Activated CD4-positive, alpha-beta T cell treated with anti-CD3 and anti-CD28 coated beads, Interleukin-10, Interleukin-2, amounts not matched to agents 100 ng/mL and 50 ng/mL, durations not matched to agents 16 hours and 8 hours (primary cell): ENCODE results near the gene UMODL1.

Source experiments
- DNase-seq: peaks from one replicate; pipeline ENCODE4 v3.0.0-alpha.2; 2020

UMODL1 gene

DNA sequence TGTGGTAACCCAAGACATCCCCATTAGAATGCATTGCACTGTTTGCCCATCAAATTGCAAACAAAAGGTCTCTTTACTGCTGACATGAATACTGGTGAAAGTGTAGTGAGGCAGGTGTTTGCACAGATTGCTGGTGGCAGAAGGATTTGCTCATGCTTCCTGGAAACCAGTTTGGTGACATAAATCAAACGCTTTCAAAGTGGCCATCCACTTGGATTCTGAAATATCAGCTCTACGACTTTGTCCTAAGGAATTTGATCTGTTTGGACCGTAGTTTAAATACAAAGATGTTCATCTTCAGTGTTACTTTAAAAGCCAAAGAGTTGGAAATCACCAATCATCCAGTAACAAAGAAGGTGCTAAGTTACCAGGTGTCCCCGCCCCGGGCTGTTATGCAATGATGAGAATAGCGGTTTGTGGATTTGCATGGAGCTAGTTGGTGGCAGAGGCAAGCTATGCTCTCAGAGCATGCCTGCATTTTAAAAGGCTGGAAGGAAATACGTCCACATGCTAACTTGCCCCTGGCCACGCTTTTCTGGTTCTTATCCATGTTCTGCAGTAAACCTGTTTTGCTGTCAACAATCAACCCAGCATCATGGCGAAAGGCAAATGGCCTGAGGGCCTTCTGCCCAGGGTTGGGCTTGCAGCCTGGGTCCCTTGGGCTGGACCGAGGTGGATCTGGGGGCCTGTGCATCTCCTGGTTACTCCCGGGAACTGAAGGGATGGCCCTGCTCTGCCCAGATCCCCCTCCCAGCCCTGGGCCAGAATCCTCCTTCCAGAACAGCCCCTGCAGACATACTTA is 49.2 kb downstream of the UMODL1 start:
- peak; percentile 17 for DNase-seq

DNA sequence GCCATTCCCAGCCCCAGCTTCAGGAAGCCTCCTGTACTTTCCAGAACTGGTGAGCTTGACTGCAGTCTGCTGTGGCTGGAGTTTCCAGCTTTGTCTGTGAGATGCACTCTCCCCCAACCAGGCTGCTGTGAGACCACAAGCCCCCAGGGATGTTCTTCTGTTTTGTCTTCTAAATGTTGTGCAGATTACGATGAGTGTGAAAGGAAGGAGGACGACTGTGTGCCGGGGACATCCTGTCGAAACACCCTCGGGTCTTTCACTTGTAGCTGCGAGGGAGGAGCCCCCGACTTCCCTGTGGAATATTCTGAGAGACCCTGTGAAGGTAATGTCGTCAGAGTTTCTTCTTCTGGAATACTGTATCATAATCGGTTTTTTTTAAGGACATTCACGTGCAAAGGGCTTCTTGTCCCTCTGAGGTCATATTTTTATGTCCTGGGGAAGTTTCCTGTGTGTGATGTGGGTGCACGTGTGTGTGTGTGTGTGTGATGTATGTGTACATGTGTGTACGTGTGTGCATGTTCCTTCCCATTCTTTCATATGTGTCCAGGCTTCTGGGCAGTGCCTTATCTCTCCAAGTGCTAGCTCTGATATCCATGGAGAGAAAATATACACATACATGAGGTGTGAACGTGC is 49.9 kb downstream of the UMODL1 start:
- no peak for DNase-seq

DNA sequence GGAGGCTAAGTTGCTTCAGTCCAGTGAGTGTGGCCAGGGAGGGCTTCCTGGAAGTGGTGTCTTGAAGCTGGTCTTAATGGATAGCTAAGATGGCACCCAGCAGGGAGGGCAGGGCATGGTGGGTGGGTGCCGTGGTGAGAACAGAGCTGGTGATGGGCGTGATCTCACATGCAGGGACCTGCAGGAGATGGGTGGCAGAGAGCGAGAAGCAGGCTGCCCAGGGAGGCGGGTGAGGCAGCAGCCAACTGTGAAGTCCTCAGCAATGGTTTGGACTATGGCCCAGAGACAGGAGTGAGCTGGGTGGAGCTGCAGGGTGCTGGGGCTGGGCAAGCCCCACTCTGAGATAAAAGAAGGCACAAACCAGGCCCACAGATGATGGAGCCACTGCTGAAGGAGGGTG is 50.7 kb downstream of the UMODL1 start:
- no peak for DNase-seq

DNA sequence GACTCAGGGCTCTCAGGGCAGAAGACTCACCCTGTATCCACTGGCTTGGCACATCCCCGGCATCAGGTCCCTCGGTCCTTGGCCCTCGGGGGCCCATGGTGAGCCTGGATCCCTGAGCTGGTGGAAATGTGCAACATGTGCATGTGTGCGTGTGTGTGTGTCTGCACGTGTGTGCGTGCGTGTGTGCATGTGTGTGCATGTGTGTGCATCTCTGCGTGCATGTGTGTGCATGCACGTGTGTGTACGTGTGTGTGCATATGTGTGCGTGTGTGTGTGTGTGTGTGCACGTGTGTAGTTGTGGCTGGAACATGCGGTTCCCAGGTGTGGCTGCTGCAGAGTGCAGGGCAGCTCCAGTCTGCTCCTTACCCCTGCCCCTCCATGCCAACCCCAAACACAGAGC is 51.3 kb downstream of the UMODL1 start:
- DNase-seq: no peak

DNA sequence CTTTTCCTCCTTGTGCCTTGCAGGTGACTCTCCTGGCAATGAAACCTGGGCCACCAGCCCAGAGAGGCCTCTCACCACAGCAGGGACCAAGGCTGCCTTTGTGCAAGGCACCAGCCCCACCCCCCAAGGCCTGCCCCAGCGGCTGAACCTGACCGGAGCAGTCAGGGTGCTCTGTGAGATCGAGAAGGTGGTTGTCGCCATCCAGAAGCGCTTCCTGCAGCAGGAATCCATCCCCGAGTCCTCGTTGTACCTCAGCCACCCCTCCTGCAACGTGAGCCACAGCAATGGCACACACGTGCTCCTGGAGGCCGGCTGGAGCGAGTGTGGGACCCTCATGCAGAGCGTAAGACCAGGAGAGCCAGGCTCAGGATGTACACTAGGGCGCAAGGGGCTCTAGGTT is 51.7 kb downstream of the UMODL1 start:
- no peak for DNase-seq

DNA sequence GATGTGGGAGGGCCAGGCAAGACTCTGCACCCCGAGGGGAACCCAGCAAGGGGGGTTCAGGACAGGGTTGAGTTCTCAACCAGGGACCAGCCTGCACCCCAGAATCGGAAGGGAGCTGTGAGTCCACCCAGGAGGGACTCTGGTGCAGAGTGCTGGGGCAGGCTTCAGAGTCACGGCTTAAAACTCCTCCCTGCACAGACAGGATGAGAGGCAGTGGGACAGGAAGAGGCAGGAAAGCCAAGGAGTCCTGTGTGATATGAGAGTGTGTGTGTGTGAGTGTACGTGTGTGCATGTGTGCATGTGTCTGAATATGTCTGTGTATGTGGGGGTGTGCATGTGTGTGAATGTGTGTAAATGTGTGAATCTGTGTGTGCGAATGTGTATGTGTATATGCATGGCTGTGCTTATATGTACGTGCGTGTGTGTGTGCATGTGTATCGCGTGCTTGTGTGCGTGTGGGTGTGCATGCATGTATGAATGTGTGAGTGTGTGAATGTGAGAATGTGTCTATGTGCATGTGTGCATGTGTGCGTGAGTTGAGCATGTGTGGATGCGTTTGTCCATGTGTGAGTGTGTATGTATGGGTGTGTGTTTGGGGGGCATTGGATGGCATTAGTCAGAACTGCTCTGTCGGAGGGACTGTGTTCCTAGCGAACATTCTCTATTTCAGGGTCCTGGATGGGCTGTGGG is 52.2 kb downstream of the UMODL1 start:
- DNase-seq: no peak

DNA sequence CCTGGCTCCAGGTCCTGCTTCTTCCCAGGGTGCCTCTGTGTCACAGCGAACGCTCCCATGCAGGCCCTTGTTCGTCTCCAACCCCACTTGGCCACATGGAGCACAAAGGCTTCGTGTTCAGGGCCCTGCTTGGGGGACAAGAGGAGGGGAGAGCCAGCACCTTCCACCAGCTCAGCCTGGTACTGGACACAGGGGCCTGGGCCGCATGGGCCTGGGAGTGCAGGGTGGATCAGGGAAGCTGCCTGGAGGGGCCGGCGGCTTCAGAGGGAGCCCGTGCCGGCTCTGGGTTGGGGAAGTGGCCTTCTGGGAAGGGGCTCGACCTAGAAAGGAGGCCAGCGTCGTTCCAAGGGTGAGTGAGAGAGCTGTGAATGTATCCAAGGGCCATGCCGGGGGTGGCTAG is 53.0 kb downstream of the UMODL1 start:
- no peak for DNase-seq

DNA sequence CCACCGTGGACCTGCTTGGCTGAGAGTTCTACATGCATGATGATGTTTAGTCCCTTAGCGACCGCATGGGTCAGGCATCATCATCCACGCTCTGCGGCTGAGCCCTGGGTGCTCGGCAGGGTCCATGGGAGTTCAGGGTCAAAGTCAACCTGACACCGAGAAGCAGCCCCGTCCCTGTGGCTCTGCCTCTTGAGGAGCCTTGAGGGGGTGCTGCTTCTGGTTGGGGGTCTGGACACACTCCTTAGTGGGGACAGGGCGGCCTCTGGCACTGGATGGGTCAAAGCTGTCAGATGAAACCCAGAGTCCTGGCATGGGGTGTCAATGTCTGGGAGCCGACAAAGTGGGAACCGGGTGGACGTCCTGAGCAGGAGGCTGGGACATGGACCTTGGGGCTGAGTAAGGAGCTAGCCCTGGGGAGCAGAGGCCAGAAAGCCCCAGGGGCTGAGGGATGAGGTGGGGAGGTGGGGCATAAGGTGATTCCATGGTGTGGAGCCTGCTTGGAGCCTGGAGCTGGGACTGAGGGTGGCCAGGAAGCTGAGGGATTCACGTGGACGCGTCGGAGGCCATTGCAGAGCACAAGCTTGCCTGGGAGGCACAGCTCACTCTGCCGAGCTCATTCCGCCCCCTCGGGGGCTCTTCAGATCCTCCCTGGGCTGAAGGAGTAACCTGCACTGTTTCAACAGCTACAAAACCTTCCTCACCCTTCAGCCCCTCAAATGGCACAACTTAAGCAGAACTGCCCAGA is 53.9 kb downstream of the UMODL1 start:
- DNase-seq: no peak

DNA sequence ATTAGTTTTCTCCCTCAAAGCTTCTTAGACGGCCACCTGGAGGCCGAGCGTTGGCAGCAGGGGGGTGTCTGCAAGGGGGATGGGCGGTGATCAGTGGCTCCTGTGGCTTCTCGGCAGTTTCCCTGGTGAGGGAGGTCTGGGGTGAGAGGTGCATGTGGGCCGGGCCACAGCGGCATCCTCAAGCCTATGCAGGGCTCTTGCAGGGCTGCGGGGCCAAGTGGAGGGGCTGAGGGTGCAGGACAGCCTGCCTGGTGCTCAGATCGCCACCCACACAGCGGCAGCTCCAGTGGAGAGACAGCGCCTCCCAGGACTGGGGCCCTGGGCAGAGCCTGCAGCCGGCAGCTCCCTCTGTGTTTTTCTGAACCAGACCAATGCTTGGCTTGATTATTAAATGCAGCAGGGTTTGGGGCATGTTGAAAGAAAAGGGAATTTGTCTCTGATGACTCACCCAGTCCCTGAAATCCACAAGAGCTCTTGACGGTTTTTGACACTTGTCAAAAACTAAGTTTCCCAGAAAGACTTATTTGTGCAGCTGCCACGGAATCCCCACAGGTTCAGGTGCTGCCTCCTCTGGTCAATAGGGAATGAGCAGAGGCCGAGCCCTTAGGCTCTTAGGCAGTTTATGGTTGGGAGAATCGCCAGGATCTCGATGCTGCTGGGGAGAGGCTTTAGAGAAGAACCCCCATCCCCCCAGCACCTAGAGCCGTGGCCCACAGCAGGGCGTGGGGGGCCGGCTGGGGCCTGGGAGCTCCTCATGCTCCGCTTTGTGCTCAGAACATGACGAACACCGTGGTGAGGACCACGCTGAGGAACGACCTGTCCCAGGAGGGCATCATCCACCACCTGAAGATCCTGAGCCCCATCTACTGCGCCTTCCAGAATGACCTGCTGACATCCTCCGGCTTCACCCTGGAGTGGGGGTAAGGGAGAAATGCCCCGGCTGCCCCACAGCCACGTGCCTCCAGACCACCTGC is 54.7 kb downstream of the UMODL1 start:
- no peak for DNase-seq

DNA sequence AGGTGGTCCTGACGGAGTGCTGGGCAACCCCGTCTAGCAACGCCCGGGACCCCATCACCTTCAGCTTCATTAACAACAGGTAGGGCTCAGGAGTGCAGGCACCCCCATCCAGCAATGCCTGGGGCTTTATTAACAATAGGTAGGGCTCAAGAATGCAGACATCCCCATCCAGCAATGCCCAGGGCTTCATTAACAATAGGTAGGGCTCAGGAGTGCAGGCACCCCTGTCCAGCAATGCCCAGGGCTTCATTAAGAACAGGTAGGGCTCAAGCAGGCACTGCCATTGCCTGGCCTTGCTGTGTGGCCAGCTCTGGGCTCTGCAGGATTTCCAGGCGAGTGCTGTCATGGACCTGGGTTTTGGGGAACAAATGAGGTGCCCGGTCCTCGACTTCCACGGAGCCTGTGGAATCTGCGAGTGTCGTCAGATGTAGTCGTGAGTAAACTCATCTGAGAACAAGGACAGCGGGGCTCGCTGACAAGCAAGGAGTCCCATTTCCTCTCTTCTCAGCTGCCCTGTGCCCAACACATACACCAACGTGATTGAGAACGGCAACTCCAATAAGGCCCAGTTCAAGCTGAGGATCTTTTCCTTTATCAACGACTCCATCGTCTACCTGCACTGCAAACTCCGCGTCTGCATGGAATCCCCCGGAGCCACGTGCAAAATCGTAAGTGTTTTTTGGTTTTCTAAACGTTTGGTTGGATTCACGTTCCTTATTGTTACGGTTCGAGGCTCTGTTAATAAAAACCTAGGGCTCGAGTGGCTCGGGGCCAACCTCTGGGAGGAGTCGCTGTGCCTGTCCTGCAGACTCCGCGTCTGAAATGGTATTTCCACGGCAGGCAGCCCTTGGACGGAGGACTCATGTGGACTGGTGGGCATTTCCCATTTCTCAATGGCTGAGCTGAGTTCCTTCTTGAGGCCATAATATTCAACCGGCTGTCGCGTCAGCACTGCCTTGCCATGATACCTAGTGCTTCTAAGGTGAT is 56.3 kb downstream of the UMODL1 start:
- no peak for DNase-seq

DNA sequence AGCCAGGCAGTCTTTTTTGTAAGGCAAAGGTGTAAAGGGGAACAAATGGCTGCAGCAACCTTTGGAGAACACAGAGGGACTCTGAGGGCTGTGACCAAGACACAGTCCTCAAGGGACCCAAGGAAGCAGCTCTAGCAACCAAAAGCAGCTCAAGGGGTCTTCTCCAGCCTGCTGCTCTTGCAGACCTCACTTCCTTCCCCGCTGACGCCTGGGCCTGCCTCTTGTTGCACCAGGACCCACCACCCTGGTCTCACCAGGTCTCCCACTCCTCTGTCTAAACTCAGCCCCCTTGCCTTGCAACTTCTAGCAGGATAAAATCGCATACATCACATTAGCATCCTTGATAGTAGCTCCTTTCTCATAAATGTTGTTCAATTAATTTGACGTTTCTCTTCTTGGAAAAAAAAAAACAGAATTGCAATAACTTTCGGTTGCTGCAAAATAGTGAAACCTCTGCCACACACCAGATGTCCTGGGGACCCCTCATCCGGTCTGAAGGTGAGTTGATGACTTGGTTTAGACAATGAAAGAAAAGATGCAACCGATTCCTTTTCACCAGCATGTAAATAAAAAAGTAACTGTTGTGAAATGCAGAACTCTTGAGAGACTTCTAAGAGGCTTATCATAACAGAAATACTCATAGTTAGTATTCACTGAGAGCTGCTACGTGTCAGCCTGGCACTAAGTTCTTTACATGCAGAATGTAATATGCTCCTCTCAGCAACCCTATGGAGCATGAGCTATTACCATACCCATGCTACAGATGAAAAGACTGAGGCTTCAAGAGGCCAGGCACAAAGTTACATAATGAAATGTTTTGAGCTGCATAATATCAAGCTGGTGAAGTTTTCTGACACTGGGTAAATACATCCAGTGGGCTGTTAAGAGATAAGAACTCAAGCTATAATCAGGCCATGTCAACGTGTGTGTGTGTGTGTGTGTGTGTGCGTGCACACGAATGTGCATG is 58.5 kb downstream of the UMODL1 start:
- peak; percentile 30 for DNase-seq

DNA sequence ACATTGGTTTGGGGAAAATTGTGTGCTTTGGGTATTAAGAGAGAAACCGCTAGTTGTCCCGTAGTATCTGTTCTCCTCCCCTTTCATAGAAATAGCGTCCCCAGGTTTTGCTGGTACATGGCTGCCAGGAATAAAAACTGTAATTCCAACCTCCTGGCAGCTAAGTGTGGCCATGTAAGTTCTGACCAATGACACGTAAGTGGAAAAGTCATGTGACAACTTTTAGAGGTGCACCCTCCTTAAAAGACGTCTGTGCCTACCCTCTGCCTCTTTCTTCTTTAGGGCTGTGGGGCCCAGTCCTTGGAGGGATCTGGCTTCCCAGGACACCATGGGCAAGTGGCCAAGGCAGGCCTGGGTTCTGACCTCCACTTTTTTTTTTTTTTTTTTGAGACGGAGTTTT is 59.3 kb downstream of the UMODL1 start:
- no peak for DNase-seq

DNA sequence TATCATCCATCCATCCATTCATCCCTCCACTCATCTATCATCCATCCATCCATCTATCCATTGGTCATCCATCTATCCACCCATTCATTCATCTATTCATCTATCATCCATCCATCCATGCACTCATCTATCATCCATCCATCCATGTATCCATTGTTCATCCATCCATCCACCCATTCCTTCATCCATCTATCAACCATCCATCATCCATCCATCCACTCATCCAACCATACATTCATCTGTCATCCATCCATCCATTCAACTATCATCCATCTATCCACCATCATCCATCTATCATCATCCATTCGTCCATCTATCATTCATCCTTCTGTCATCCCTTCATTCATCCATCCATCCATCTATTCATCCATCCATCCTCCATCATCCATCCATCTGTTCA is 61.1 kb downstream of the UMODL1 start:
- DNase-seq: no peak

DNA sequence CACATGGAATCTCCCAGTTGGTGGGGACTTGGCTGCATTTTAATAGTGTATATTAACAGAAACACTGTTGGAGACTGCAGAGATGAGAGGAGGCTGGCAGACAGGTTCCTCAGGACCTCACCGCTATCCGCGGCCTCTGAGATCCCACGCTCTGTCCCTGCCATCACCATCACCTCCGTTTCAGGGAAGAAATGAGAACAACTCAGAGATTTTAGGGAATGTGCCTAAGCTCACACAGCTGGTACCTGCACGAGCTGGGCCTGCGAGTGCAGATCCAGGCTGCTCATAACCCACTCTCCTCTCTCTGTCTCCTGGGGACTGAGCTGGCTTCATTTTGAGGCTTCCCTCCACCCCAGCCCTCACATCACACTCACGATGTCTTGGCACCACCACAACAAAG is 62.0 kb downstream of the UMODL1 start:
- DNase-seq: no peak

DNA sequence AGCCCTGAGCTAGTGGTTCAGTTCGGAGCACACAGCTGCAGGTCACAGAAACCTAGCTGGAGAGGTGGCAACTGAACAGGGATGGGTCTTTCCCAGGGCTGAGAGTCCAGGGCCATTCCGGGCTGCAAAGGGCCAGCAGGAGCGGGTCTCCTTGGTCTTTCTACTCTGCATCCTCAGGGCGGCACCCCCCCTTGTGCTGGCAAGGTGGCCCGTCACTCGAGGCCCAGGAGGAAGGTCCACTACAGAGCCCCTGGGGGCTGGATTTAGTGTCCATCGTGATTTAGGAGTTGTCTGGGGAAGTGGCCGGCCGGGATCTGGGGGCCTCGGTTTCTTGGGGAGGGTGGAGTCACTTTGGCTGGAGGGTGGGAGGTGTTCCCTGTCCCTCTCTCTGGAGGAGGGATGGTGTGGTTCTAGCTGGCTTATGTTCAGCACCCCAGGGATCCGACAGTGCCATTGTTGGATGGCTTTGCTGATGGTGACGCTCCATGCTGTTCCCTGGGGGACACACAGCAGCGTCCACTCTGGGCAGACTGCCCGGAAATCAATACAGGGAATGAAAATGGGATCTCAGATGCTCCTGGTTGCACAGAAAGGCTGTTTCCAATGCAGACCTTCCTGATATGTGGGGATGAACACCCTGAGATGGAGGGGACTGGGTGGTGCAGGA is 64.4 kb downstream of the UMODL1 start:
- no peak for DNase-seq

DNA sequence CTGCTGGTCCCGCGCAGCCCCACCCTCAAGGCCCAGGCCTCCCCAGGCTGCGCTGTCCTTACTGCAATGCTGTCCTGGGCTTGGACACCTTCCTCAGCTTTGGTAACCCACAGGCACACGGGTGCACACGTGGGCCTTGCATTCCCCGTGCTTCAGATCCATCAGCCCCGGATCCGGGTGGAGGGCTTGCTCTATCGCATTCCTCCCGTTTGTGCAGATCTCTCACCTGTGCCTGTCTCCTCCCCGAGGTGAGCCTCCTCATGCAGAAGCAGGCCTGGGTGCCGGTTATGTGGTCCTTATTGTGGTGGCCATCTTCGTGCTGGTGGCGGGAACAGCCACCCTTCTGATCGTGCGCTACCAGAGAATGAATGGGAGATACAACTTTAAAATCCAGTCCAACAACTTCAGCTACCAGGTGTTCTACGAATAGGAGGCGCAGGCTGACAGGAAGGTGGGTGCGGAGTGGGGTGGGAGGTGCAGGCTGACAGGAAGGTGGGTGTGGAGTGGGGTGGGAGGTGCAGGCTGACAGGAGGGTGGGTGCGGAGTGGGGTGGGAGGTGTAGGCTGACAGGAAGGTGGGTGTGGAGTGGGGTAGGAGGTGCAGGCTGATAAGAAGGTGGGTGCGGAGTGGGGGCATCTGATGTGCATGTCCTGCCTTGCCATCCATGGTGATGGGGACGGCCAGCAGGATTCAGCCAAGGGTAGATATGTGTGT is 66.2 kb downstream of the UMODL1 start:
- DNase-seq: no peak

DNA sequence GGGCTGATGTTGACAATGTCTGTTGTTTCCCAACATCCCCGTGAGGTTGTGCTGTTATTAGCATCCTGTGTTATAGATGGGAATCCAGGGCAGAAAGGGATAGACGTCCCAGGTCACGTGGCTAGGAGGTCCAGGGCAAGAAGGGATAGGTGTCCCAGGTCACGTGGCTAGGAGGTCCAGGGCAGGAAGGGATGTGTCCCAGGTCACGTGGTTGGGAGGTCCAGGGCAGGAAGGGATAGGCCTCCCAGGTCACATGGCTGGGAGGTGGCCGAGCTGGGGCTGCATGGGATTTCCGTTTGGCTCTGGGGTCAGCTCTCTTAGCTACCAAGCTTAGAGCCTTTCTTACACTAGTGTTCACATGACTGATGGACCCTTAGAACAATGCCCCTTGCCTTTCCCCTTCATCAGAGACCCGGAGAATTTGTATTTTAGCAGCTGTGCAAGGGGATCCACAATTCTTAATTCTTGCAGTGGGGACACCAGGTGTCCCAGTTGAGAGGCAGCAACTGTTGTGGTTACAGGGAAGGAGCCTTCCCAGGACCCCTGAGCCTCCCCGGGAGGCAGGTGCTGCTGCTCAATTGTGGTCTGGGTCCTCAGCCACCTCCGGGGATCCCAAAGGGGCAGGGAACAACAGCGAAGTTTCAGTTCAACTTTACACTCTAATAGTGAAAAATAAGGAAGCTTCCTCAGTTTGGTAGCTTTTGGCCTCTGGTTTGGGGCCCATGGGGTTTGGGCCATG is 69.2 kb downstream of the UMODL1 start:
- DNase-seq: no peak

DNA sequence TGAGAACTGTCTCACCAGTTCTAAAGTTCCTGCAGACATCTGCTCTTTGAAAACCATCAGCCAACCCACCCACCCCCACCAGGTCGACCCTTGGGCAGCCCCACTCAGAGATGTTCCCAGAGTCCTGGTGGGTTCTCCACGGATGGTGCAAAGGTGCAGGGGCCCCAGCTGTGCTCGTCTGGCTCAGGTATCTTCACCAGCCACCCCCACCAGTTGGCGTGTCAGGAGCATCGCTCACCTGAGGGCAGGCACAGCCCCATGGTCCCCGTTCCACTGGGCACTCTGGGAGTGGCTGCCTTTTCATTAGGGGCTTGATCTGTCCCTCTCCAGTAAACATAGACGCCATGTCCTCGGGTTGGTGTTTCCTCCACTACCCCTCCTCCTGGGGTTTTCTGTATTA is 70.5 kb downstream of the UMODL1 start:
- no peak for DNase-seq
